ENCODE measurements around the gene TSHZ3. TPM values are rescaled to one million over a fixed set of nuclear protein-coding genes. Genes with fewer than 3 reads are reported as not detected.

Gene TSHZ3
- total RNA-seq, 1 donor from 2014 or later = 6.1 TPM

DNA sequence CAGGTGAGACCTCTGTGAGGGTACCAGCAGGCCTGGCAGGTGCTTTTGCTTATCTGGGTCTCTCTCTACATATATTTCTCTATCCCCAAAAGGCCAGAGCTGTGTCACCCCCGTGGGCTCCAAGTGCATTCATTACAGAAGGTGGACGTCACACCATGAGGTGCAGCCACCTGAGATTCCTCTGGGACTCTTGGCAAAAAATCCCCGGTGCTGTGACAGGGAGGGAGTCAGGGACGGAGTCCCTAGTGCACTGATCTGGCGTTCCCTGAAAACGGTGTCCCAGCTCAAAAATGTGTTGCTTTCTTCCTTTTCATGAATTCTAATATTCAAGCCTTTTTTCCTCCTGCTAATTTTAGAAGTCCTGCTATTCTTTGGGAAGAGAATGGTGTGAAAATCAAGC lies 13.5 kb downstream of the TSHZ3 start:
- Mint-ChIP-seq H3K4me3 (ENCODE audit: unreplicated experiment) (no peak overlapping the region), H3K27ac (ENCODE audit: unreplicated experiment) (no peak overlapping the region), H3K27me3 (ENCODE audit: low read depth, unreplicated experiment) (no peaks in the 10 kb centered on the region), H3K36me3 (ENCODE audit: low read depth, unreplicated experiment) (peaks cover 6% of the 10 kb centered on the region), H3K9me3 (ENCODE audit: unreplicated experiment) (no peaks in the 10 kb centered on the region), H3K4me1 (ENCODE audit: low read depth, unreplicated experiment) (peaks cover 46% of the 10 kb centered on the region)
- Histone ChIP-seq H3K36me3 (ENCODE audit: insufficient read depth, low read length) (peaks cover 4% of the 10 kb centered on the region), H3K4me1 (ENCODE audit: insufficient read depth, low read length) (peaks cover 31% of the 10 kb centered on the region), H4K20me1 (ENCODE audit: insufficient read depth, low read length) (peaks cover 74% of the 10 kb centered on the region), H3K9me3 (ENCODE audit: insufficient read depth, low read depth, low read length) (no peaks in the 10 kb centered on the region), H3K9ac (ENCODE audit: low read length) (no peak overlapping the region), H3K4me2 (ENCODE audit: low read length) (no peak overlapping the region), H3K79me2 (ENCODE audit: insufficient read depth, low read length) (peaks cover 83% of the 10 kb centered on the region), H3K27me3 (ENCODE audit: insufficient read depth, low read length) (no peaks in the 10 kb centered on the region), H3K27ac (ENCODE audit: low read depth, low read length) (no peak overlapping the region), H3K4me3 (ENCODE audit: insufficient read depth, low read depth, low read length) (no peak overlapping the region), H2AFZ (ENCODE audit: low read depth, low read length) (no peak overlapping the region)
- DNase-seq (ENCODE audit: low read depth) (no peak), FAIRE-seq (no peak)
- TF ChIP-seq EZH2 (IDR thresholded peaks at IDR 0.05; ENCODE audit: insufficient read depth, low read length) = no peak
- TF ChIP-seq, protein P1, sequence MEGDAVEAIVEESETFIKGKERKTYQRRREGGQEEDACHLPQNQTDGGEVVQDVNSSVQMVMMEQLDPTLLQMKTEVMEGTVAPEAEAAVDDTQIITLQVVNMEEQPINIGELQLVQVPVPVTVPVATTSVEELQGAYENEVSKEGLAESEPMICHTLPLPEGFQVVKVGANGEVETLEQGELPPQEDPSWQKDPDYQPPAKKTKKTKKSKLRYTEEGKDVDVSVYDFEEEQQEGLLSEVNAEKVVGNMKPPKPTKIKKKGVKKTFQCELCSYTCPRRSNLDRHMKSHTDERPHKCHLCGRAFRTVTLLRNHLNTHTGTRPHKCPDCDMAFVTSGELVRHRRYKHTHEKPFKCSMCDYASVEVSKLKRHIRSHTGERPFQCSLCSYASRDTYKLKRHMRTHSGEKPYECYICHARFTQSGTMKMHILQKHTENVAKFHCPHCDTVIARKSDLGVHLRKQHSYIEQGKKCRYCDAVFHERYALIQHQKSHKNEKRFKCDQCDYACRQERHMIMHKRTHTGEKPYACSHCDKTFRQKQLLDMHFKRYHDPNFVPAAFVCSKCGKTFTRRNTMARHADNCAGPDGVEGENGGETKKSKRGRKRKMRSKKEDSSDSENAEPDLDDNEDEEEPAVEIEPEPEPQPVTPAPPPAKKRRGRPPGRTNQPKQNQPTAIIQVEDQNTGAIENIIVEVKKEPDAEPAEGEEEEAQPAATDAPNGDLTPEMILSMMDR (IDR thresholded peaks at IDR 0.05; ENCODE audit: insufficient read depth, low read depth, low read length) = no peak

DNA sequence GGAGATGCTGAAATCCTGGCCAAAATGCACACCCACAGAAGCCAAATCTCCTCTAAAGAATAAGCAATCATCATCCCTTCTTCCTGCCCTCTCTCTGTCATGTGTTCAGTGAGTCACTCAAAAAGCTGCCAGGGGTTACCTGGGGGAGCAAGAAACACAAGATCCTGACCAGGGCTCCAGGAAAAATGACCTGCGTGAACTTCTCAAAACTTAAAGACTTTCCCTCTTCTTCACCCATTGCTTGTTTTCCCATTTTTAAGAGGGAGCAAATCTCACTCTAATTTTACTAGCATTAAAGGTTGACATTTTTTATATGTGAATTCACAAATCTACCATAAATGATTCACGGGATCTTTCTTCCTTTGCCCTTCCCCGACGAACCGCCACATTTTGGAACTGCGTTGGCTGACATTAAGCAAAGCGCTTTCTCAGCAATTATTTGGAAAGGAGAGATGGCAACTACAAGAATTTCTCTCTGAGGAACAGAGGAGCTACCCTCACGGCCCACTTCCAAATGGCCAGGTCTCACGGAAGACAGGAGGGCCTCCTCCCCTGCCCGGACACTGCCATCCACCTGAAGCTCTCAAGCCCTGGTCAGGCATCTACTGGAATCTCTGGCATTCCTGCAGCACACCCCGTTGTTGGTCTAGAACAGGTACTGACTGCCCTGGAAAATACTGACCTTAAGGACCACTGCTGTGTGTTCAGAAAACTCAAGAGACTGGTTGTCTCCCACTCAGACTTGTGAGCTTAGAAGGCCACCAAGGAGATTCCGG lies 14.2 kb downstream of the TSHZ3 start:
- Histone ChIP-seq H3K4me2 (ENCODE audit: low read length) (peak overlapping the region; percentile 68), H3K4me3 (ENCODE audit: insufficient read depth, low read depth, low read length) (no peak overlapping the region), H2AFZ (ENCODE audit: low read depth, low read length) (no peak overlapping the region), H3K27me3 (ENCODE audit: insufficient read depth, low read length) (no peaks in the 10 kb centered on the region), H3K79me2 (ENCODE audit: insufficient read depth, low read length) (peaks cover 87% of the 10 kb centered on the region), H3K27ac (ENCODE audit: low read depth, low read length) (peak overlapping the region; percentile 27), H3K4me1 (ENCODE audit: insufficient read depth, low read length) (peaks cover 30% of the 10 kb centered on the region), H3K9me3 (ENCODE audit: insufficient read depth, low read depth, low read length) (no peaks in the 10 kb centered on the region), H3K9ac (ENCODE audit: low read length) (no peak overlapping the region), H3K36me3 (ENCODE audit: insufficient read depth, low read length) (peaks cover 4% of the 10 kb centered on the region), H4K20me1 (ENCODE audit: insufficient read depth, low read length) (peaks cover 77% of the 10 kb centered on the region)
- H3K4me3 Mint-ChIP-seq (ENCODE audit: unreplicated experiment) = no peak overlapping the region
- DNase-seq (ENCODE audit: low read depth) = no peak
- TF ChIP-seq EZH2 (IDR thresholded peaks at IDR 0.05; ENCODE audit: insufficient read depth, low read length) = no peak
- TF ChIP-seq, protein P1 (IDR thresholded peaks at IDR 0.05; ENCODE audit: insufficient read depth, low read depth, low read length) = no peak
- H3K27ac Mint-ChIP-seq (ENCODE audit: unreplicated experiment) = peak overlapping the region; percentile 53
- H3K4me1 Mint-ChIP-seq (ENCODE audit: low read depth, unreplicated experiment) = peaks cover 43% of the 10 kb centered on the region
- no peak for FAIRE-seq
- no peaks in the 10 kb centered on the region for H3K27me3 Mint-ChIP-seq (ENCODE audit: low read depth, unreplicated experiment)
- no peaks in the 10 kb centered on the region for H3K9me3 Mint-ChIP-seq (ENCODE audit: unreplicated experiment)
- peaks cover 6% of the 10 kb centered on the region for H3K36me3 Mint-ChIP-seq (ENCODE audit: low read depth, unreplicated experiment)

All from astrocyte (in vitro differentiated cells and primary cell).